Measurements from ENCODE around the gene POU6F2.
"Not testable (repeated sequence)": the region's sequence is repeated elsewhere in the genome, so short reads cannot be mapped to it uniquely, and the experiment has no call there.

POU6F2 gene

GRCh38 chr7:38947541-38947940 lies 30.2 kb upstream of the POU6F2 start:
- H3K79me1 ChIP-seq (ENCODE audit: low read length); H2BK120ac ChIP-seq (ENCODE audit: low read depth, low read length); H3K36me3 ChIP-seq (ENCODE audit: control insufficient read depth, insufficient read depth, low read length); H3K79me2 ChIP-seq (ENCODE audit: control insufficient read depth, insufficient read depth, low read length); H3K27me3 ChIP-seq (ENCODE audit: insufficient read depth, low read length, poor library complexity); H3K4ac ChIP-seq (ENCODE audit: low read depth, low read length); H4K8ac ChIP-seq (ENCODE audit: low read depth, low read length); H2BK15ac ChIP-seq (replicated peaks; ENCODE audit: low read depth); H3K27ac ChIP-seq (ENCODE audit: low read depth, low read length); H3K23ac ChIP-seq (ENCODE audit: low read length); H3K4me1 ChIP-seq (ENCODE audit: control insufficient read depth, low read depth, low read length); H4K5ac ChIP-seq (ENCODE audit: low read length); H2AK5ac ChIP-seq (ENCODE audit: low read length); H2BK5ac ChIP-seq (ENCODE audit: low read length); DNase-seq; H3K4me3 ChIP-seq (ENCODE audit: low read length); H3K9ac ChIP-seq (ENCODE audit: low read length); H3K4me2 ChIP-seq (ENCODE audit: low read length); H3K56ac ChIP-seq (ENCODE audit: low read length); H3K18ac ChIP-seq (ENCODE audit: low read length): not testable (repeated sequence)
- WGBS (ENCODE audit: extremely low coverage, insufficient coverage, low lambda C conversion rate): no CpG with 5 or more reads among the region's 4 CpGs

GRCh38 chr7:38950309-38950708 lies 27.4 kb upstream of the POU6F2 start:
- Histone ChIP-seq H3K36me3 (ENCODE audit: control insufficient read depth, insufficient read depth, low read length) (no peaks in the 10 kb centered on the region), H3K23ac (ENCODE audit: low read length) (no peak overlapping the region), H3K27ac (ENCODE audit: low read depth, low read length) (no peak overlapping the region), H3K56ac (ENCODE audit: low read length) (no peak overlapping the region), H4K8ac (ENCODE audit: low read depth, low read length) (no peak overlapping the region), H3K18ac (ENCODE audit: low read length) (no peak overlapping the region), H3K79me1 (ENCODE audit: low read length) (no peaks in the 10 kb centered on the region), H4K5ac (ENCODE audit: low read length) (no peak overlapping the region), H3K79me2 (ENCODE audit: control insufficient read depth, insufficient read depth, low read length) (no peaks in the 10 kb centered on the region), H2AK5ac (ENCODE audit: low read length) (no peak overlapping the region), H3K4me3 (ENCODE audit: low read length) (no peak overlapping the region), H2BK120ac (ENCODE audit: low read depth, low read length) (no peak overlapping the region), H2BK5ac (ENCODE audit: low read length) (no peak overlapping the region), H3K4me2 (ENCODE audit: low read length) (no peak overlapping the region), H3K9ac (ENCODE audit: low read length) (no peak overlapping the region), H3K4ac (ENCODE audit: low read depth, low read length) (no peak overlapping the region), H3K4me1 (ENCODE audit: control insufficient read depth, low read depth, low read length) (no peaks in the 10 kb centered on the region), H3K27me3 (ENCODE audit: insufficient read depth, low read length, poor library complexity) (no peaks in the 10 kb centered on the region), H2BK15ac (replicated peaks; ENCODE audit: low read depth) (no peak overlapping the region)
- WGBS (ENCODE audit: extremely low coverage, insufficient coverage, low lambda C conversion rate): no CpG with 5 or more reads among the region's 1 CpG
- DNase-seq: no peak

- no peak overlapping the region for H3K4me3 ChIP-seq (ENCODE audit: low read length)
- no peak overlapping the region for H3K27ac ChIP-seq (ENCODE audit: low read depth, low read length)
- no peak overlapping the region for H3K9ac ChIP-seq (ENCODE audit: low read length)
- no peak overlapping the region for H2AK5ac ChIP-seq (ENCODE audit: low read length)
- no peaks in the 10 kb centered on the region for H3K36me3 ChIP-seq (ENCODE audit: control insufficient read depth, insufficient read depth, low read length)
- H3K4ac ChIP-seq (ENCODE audit: low read depth, low read length): no peak overlapping the region
- no peak for DNase-seq
- H3K18ac ChIP-seq (ENCODE audit: low read length): no peak overlapping the region
- H3K56ac ChIP-seq (ENCODE audit: low read length): no peak overlapping the region
- no peak overlapping the region for H2BK120ac ChIP-seq (ENCODE audit: low read depth, low read length)
- H3K4me2 ChIP-seq (ENCODE audit: low read length): no peak overlapping the region
- no peak overlapping the region for H2BK5ac ChIP-seq (ENCODE audit: low read length)
- H4K5ac ChIP-seq (ENCODE audit: low read length): no peak overlapping the region
- H3K79me1 ChIP-seq (ENCODE audit: low read length): no peaks in the 10 kb centered on the region
- WGBS (ENCODE audit: extremely low coverage, insufficient coverage, low lambda C conversion rate): no CpG with 5 or more reads among the region's 6 CpGs
- H2BK15ac ChIP-seq (replicated peaks; ENCODE audit: low read depth): no peak overlapping the region
- H3K23ac ChIP-seq (ENCODE audit: low read length): no peak overlapping the region
- H3K79me2 ChIP-seq (ENCODE audit: control insufficient read depth, insufficient read depth, low read length): no peaks in the 10 kb centered on the region
- no peaks in the 10 kb centered on the region for H3K27me3 ChIP-seq (ENCODE audit: insufficient read depth, low read length, poor library complexity)
- no peaks in the 10 kb centered on the region for H3K4me1 ChIP-seq (ENCODE audit: control insufficient read depth, low read depth, low read length)
- no peak overlapping the region for H4K8ac ChIP-seq (ENCODE audit: low read depth, low read length)
Observed at GRCh38 chr7:38951213-38951612, 26.5 kb upstream of the POU6F2 start.

- Histone ChIP-seq H3K27me3 (ENCODE audit: insufficient read depth, low read length, poor library complexity) (no peaks in the 10 kb centered on the region), H3K79me2 (ENCODE audit: control insufficient read depth, insufficient read depth, low read length) (no peaks in the 10 kb centered on the region), H3K4me1 (ENCODE audit: control insufficient read depth, low read depth, low read length) (no peaks in the 10 kb centered on the region), H3K27ac (ENCODE audit: low read depth, low read length) (no peak overlapping the region), H2BK15ac (replicated peaks; ENCODE audit: low read depth) (no peak overlapping the region), H3K56ac (ENCODE audit: low read length) (no peak overlapping the region), H3K36me3 (ENCODE audit: control insufficient read depth, insufficient read depth, low read length) (no peaks in the 10 kb centered on the region), H4K5ac (ENCODE audit: low read length) (no peak overlapping the region), H3K4ac (ENCODE audit: low read depth, low read length) (no peak overlapping the region), H2AK5ac (ENCODE audit: low read length) (no peak overlapping the region), H2BK120ac (ENCODE audit: low read depth, low read length) (no peak overlapping the region), H3K4me3 (ENCODE audit: low read length) (no peak overlapping the region), H3K18ac (ENCODE audit: low read length) (no peak overlapping the region), H3K23ac (ENCODE audit: low read length) (no peak overlapping the region), H3K79me1 (ENCODE audit: low read length) (no peaks in the 10 kb centered on the region), H3K9ac (ENCODE audit: low read length) (no peak overlapping the region), H4K8ac (ENCODE audit: low read depth, low read length) (no peak overlapping the region), H2BK5ac (ENCODE audit: low read length) (no peak overlapping the region), H3K4me2 (ENCODE audit: low read length) (no peak overlapping the region)
- WGBS (ENCODE audit: extremely low coverage, insufficient coverage, low lambda C conversion rate): no CpG with 5 or more reads among the region's 1 CpG
- DNase-seq: no peak
Observed at GRCh38 chr7:38953227-38953626, 24.5 kb upstream of the POU6F2 start.

- H3K56ac ChIP-seq (ENCODE audit: low read length): no peak overlapping the region
- H3K4me3 ChIP-seq (ENCODE audit: low read length): no peak overlapping the region
- H3K18ac ChIP-seq (ENCODE audit: low read length): no peak overlapping the region
- H3K36me3 ChIP-seq (ENCODE audit: control insufficient read depth, insufficient read depth, low read length): no peaks in the 10 kb centered on the region
- H2AK5ac ChIP-seq (ENCODE audit: low read length): no peak overlapping the region
- H3K4ac ChIP-seq (ENCODE audit: low read depth, low read length): no peak overlapping the region
- no peaks in the 10 kb centered on the region for H3K4me1 ChIP-seq (ENCODE audit: control insufficient read depth, low read depth, low read length)
- no peak overlapping the region for H3K23ac ChIP-seq (ENCODE audit: low read length)
- H2BK5ac ChIP-seq (ENCODE audit: low read length): no peak overlapping the region
- H3K27ac ChIP-seq (ENCODE audit: low read depth, low read length): no peak overlapping the region
- no peak overlapping the region for H2BK15ac ChIP-seq (replicated peaks; ENCODE audit: low read depth)
- no peak for DNase-seq
- no peak overlapping the region for H2BK120ac ChIP-seq (ENCODE audit: low read depth, low read length)
- H3K79me2 ChIP-seq (ENCODE audit: control insufficient read depth, insufficient read depth, low read length): no peaks in the 10 kb centered on the region
- no peaks in the 10 kb centered on the region for H3K79me1 ChIP-seq (ENCODE audit: low read length)
- H3K4me2 ChIP-seq (ENCODE audit: low read length): no peak overlapping the region
- no peak overlapping the region for H4K5ac ChIP-seq (ENCODE audit: low read length)
- H4K8ac ChIP-seq (ENCODE audit: low read depth, low read length): no peak overlapping the region
- WGBS (ENCODE audit: extremely low coverage, insufficient coverage, low lambda C conversion rate): no CpG with 5 or more reads among the region's 4 CpGs
- no peak overlapping the region for H3K9ac ChIP-seq (ENCODE audit: low read length)
- no peaks in the 10 kb centered on the region for H3K27me3 ChIP-seq (ENCODE audit: insufficient read depth, low read length, poor library complexity)
Observed at GRCh38 chr7:38953971-38954370, 23.7 kb upstream of the POU6F2 start.

- H3K4ac ChIP-seq (ENCODE audit: low read depth, low read length): no peak overlapping the region
- no peak overlapping the region for H3K9ac ChIP-seq (ENCODE audit: low read length)
Observed at GRCh38 chr7:38955892-38956291, 21.8 kb upstream of the POU6F2 start.

More at GRCh38 chr7:38955892-38956291, 21.8 kb upstream of the POU6F2 start:
- H2BK15ac ChIP-seq (replicated peaks; ENCODE audit: low read depth): no peak overlapping the region
- no peaks in the 10 kb centered on the region for H3K27me3 ChIP-seq (ENCODE audit: insufficient read depth, low read length, poor library complexity)
- no peak overlapping the region for H4K8ac ChIP-seq (ENCODE audit: low read depth, low read length)
- no peak overlapping the region for H4K5ac ChIP-seq (ENCODE audit: low read length)
- no peak for DNase-seq
- no peaks in the 10 kb centered on the region for H3K79me2 ChIP-seq (ENCODE audit: control insufficient read depth, insufficient read depth, low read length)
- no peaks in the 10 kb centered on the region for H3K79me1 ChIP-seq (ENCODE audit: low read length)
- WGBS (ENCODE audit: extremely low coverage, insufficient coverage, low lambda C conversion rate): no CpG with 5 or more reads among the region's 5 CpGs
- no peak overlapping the region for H3K18ac ChIP-seq (ENCODE audit: low read length)
- H3K27ac ChIP-seq (ENCODE audit: low read depth, low read length): no peak overlapping the region
- H3K4me1 ChIP-seq (ENCODE audit: control insufficient read depth, low read depth, low read length): no peaks in the 10 kb centered on the region
- no peak overlapping the region for H2BK120ac ChIP-seq (ENCODE audit: low read depth, low read length)
- H3K36me3 ChIP-seq (ENCODE audit: control insufficient read depth, insufficient read depth, low read length): no peaks in the 10 kb centered on the region
- no peak overlapping the region for H2AK5ac ChIP-seq (ENCODE audit: low read length)
- no peak overlapping the region for H3K23ac ChIP-seq (ENCODE audit: low read length)
- H3K4me3 ChIP-seq (ENCODE audit: low read length): no peak overlapping the region
- H3K4me2 ChIP-seq (ENCODE audit: low read length): no peak overlapping the region
- no peak overlapping the region for H3K56ac ChIP-seq (ENCODE audit: low read length)
- H2BK5ac ChIP-seq (ENCODE audit: low read length): no peak overlapping the region
